Testis (tissue), 2 donors: ENCODE measurements around the gene OR2A1.
"Not testable (repeated sequence)": the region's sequence is repeated elsewhere in the genome, so short reads cannot be mapped to it uniquely, and the experiment has no call there.

Experiments used
- CTCF ChIP-seq, 3 experiments: fragments of 450-650 bp in 2 of 3; fragments of 200-600 bp in 1 of 3; sonication (generic) in 1 of 3; IDR thresholded peaks; one replicate each; pipeline ENCODE4 v1.5.1; 2016 to 2019; ENCODE audit warnings: antibody characterized with exemption in 3 of 3, mild to moderate bottlenecking in 2 of 3, moderate library complexity in 1 of 3
- POLR2A ChIP-seq: fragments of 450-650 bp; IDR thresholded peaks from one replicate; pipeline ENCODE4 v1.6.1; 2017; ENCODE audit warnings: antibody characterized with exemption, mild to moderate bottlenecking, moderate library complexity

GRCh38 chr7:144330044-144330443 lies 17.8 kb downstream of the OR2A1 start:
- not testable (repeated sequence) for TF ChIP-seq POLR2A; CTCF (IDR thresholded peaks at IDR 0.05)
